ENCODE measurements around the gene PIM3.
"Not testable (repeated sequence)": the region's sequence is repeated elsewhere in the genome, so short reads cannot be mapped to it uniquely, and the experiment has no call there.

Gene PIM3

DNA sequence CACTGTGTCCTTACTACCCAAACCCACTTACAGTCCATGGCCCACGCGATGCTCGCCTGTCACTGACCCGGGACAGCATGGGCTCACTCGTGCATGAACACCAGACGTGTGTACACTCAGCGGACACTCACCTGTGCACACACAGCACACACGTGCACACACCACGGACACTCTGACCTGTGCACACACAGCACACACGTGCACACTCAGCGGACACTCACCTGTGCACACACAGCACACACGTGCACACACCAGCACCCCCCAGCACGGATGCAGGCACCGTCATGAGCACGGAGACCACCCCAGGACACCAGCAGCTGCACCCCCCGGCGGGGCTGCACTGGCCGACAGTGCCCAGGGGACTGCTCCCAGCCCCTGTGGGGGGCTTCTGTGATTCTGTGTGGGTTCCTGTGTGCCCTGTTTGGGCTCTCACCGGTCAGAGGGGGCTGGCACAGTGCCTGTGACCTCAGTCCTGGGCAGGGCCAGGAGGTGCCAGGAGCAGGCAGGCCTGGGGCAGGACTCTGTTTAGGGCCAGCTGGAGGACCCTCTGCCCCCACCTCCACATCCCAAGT, 21.9 kb upstream of the PIM3 start:
- in situ Hi-C loops (cut with MboI; ENCODE audit: low pct_unique_long_range_greater_than_20kb, low sequenced_read_pairs) = loop anchor here (10.0 kb wide), 1 partner anchor 266 kb away; the partner anchor contains the start of gene SELENOO
- DNase-seq = no peak

DNA sequence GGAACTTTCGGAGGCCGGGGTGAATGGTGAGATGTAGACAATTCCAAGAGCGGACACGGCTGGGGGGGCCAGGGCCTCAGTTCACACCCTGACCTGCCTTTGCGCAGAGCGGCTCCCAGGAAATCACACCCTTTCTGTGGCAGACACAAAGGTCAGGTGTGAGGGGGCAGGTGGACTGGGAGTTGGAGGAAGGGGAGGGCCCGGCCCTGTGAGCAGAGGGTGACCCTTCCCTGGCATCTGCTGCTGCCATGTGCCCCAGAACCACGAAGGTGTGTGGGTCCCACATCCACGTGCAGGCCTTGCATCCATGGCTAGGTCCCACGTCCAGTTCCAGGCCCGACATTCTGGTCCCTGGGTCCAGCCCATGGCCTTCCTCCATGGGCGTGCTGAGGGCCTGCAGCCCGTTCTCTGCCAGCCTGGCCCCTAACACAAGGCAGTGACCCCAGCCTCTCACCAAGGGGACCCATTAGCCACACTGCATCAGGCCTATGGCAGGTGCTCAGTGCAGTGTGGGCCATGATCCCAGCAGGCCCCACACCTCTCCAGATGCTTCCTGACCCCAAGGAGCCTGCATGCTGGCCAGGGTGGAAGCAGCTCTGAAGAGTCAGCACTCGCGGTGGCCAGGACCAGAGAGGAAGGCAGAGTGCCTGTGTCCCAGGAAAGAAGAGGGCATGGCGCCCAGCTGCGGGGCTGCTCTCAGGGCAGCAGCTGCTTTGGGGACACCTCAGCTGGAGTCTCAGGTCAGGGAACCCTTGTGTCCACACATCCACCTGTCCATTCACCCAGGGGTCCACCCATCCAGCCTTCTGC, 18.9 kb upstream of the PIM3 start:
- in situ Hi-C loops (cut with MboI; ENCODE audit: low pct_unique_long_range_greater_than_20kb, low sequenced_read_pairs) = no loop called here
- DNase-seq = no peak

DNA sequence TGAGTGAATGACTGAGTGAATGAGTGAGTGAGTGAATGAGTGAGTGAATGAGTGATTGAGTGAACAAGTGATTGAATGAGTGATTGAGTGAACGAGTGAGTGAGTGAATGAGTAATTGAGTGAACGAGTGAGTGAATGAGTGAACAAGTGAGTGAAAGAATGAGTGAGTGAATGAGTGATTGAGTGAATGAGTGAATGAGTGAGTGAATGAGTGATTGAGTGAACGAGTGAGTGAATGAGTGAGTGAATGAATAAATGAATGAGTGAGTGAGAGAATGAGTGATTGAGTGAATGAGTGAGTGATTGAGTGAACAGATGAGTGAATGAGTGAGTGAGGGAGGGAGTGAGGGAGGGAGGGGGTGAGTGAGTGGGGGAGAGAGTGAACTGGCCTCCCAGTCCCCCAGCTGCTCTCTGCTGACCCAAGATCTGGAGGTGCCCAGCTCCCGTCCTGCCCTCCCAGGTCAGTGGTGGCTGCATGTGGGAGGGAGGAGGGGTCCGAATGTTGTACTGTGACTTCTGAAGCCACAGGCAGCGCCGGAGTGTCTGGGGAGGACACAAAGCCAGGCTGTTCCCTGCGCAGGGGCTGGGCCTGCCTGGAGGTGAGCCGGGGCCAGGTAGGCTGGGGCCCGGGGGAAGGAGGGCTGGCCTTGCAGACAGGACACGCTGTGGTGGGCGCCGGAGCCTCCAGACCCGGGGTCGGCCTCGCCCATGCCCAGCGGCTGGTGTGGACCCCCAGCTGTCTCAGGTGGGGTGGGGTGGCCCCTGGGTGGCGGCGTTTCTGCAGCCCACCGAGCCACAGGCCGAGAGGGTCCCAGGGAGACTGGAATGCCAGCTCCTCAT, 17.8 kb upstream of the PIM3 start:
- in situ Hi-C loops (cut with MboI; ENCODE audit: low pct_unique_long_range_greater_than_20kb, low sequenced_read_pairs) = no loop called here
- DNase-seq = no peak

DNA sequence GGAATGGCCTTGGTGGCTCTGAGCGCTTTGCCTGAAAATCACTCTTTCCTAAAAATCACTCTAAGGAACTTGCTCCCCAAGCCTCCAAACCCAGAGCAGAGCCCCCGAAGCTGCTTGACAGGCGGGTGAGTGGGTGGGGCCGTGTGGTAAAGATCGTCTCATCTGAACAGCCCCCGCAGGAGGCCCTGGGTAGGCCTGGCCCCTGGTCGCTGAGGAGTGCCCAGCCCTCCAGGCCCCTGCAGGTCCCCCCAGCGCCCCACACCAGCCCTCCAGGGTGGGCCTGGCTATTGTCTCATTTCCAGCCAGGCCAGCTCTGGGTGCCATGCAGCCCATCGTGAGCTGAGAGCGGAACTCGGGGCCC, 17.2 kb upstream of the PIM3 start:
- in situ Hi-C loops (cut with MboI; ENCODE audit: low pct_unique_long_range_greater_than_20kb, low sequenced_read_pairs) = no loop called here
- no peak for DNase-seq

DNA sequence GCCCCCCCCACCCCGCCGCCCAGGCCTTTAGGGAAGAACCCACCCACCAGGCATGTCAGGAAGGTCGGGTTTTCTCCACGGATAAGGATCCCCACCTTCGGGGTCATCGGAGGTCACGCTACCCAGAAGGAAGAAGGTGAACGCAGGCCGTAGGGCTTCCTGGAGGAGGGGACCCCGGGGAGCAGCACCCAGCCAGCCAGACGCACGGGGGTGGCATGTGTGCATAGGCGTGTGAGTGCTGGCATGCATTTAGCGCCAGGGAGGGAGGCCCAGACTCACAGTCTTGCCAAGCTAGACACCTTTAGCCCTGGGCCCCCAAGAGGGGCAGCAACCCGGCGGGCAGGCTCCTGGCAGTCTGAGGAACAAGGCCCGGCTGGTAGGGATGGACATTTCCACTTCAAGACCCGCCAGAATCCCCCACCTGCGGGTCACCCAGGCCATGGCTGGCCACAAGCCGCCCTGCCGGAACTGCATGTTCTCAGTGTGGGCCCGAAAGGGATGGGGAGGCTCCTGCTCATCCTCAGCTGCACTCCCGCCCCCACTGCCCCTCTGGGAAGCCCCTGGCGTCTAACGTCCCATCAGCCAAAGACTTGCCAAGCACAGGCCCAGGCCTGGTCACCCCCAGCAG, 16.7 kb upstream of the PIM3 start:
- no peak for DNase-seq
- in situ Hi-C loops (cut with MboI; ENCODE audit: low pct_unique_long_range_greater_than_20kb, low sequenced_read_pairs) = no loop called here

DNA sequence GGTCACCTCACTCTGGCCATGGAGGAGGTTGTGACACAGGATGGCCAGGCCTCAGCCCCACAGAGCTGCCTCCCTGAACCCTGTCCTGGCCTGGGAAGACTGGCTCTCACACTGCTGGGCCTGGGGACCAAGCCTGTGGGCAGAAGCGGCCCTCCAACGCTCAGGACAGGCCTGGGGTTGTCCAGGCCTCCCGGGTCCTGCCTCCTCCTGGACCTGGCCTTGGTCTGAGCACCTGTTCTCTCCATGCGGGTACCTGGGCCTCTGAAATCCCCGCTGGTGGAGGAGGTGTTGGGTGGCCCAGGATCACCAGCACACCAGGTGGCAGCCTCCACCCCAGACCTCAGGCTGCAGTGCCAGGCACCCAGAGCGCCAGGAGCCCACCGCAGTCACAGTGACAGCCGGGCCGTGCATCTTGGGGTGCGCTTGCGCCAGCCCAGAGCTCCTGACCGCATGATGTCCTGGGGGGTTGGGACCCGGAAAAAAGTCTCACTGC, 16.1 kb upstream of the PIM3 start:
- in situ Hi-C loops (cut with MboI; ENCODE audit: low pct_unique_long_range_greater_than_20kb, low sequenced_read_pairs) = no loop called here

DNA sequence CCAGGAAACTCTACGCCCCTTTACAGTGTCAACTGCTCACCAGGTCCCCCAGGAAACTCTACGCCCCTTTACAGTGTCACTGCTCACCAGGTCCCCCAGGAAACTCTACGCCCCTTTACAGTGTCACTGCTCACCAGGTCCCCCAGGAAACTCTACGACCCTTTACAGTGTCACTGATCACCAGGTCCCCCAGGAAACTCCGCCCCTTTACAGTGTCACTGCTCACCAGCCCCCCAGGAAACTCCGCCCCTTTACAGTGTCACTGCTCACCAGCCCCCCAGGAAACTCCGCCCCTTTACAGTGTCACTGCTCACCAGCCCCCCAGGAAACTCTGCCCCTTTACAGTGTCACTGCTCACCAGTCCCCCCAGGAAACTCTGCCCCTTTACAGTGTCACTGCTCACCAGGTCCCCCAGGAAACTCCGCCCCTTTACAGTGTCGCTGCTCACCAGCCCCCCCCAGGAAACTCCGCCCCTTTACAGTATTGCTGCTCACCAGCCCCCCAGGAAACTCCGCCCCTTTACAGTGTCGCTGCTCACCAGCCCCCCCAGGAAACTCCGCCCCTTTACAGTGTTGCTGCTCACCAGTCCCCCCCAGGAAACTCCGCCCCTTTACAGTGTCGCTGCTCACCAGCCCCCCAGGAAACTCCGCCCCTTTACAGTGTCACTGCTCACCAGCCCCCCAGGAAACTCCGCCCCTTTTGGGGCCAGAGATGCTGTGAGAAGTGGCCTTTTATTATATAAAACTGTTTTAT, 15.4 kb upstream of the PIM3 start:
- in situ Hi-C loops (cut with MboI; ENCODE audit: low pct_unique_long_range_greater_than_20kb, low sequenced_read_pairs); DNase-seq: not testable (repeated sequence)

More for the DNA sequence above, 16.1 kb upstream of the PIM3 start:
- DNase-seq = no peak

DNA sequence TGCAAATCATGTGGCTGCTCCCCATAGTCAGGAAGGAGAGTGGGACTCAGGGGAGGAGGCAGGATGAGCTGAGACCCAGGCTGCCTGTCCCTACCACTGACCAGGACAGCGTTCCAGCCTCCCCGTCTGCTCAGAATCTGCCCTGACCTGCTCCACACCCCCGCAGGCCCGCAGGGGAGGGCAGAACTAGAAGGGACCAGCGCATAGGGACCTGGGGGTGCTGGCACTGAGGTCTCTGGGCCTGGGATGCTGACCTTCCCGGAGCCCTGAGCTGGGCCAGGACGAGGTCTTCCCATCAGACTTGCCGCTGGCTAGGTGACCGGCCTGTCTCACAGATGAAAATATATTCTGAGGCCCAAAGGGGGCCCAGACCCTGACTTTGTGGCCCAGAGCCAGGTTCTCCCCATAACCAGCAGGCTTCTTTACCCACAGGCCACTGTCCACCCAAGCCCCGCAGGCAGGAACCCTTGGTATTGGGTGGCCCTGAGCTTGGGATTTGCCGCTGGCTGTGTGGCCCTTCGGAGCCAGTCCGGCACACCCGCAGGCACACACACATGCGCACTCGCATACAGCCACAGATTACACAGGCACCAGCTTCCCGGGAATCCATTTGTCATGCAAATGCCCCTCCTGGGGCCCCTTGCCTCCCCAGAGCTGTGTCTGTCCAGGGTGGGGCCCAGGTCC, 13.8 kb upstream of the PIM3 start:
- in situ Hi-C loops (cut with MboI; ENCODE audit: low pct_unique_long_range_greater_than_20kb, low sequenced_read_pairs) = no loop called here
- DNase-seq = no peak

DNA sequence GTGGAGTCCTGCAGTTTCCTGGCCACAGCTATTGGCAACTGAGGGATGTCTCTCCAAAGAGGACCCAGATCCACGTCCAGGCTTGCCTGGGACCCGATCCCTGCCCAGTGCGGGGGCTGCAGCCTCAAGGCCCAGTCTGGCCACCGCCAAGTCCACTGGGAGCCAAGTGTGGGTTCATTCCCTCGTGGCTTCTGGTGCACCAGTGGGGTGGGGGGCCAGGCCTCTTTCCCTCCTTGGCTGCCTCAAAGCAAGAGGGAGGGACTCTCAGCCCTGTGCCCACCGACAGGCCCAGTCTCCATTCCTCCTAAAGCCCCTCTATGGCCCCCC, 13.3 kb upstream of the PIM3 start:
- in situ Hi-C loops (cut with MboI; ENCODE audit: low pct_unique_long_range_greater_than_20kb, low sequenced_read_pairs) = no loop called here

DNA sequence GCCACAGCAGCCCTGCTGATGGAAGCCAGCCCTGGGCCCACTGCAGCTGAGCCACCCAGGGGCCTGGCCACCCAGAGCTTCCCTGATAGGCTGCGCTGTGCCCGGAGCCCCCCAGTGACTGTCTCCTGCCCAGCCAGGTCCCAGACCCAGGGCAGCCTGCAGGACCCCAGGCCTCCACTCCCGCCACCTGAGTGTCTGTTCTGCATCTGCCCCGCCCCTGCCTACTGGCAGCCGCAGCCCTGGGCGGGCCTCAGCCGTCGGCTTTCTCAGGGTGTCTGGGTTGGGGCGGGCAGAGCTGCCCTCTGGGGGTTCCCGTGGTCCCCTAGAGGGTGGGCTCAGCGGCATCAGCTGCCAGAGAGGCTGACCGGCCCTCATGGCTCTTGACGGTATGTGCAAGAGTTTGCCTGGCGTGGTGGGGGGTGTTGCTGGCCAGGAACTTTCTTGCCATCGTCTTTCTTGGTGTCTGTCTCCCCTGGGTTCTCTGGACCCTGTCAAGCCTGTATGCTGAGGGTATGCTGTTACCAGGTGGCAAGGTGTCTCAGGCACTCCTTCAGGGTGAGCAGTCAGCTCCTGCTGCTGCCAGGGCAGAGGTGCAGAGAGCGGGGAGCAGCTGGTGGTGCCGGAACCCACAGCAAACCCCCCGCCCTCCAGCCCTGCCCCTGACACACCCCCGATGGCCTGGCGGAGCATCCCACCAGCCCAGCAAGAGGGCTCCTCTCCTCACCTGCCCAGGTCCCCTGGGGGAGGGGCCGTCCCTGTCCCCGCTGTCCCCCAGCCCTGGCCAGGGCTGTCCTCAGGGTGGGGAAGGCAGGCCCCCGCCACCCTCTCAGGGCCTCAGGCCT, 12.2 kb upstream of the PIM3 start:
- in situ Hi-C loops (cut with MboI; ENCODE audit: low pct_unique_long_range_greater_than_20kb, low sequenced_read_pairs) = no loop called here
- DNase-seq = no peak

More for the DNA sequence above, 13.3 kb upstream of the PIM3 start:
- DNase-seq = no peak

DNA sequence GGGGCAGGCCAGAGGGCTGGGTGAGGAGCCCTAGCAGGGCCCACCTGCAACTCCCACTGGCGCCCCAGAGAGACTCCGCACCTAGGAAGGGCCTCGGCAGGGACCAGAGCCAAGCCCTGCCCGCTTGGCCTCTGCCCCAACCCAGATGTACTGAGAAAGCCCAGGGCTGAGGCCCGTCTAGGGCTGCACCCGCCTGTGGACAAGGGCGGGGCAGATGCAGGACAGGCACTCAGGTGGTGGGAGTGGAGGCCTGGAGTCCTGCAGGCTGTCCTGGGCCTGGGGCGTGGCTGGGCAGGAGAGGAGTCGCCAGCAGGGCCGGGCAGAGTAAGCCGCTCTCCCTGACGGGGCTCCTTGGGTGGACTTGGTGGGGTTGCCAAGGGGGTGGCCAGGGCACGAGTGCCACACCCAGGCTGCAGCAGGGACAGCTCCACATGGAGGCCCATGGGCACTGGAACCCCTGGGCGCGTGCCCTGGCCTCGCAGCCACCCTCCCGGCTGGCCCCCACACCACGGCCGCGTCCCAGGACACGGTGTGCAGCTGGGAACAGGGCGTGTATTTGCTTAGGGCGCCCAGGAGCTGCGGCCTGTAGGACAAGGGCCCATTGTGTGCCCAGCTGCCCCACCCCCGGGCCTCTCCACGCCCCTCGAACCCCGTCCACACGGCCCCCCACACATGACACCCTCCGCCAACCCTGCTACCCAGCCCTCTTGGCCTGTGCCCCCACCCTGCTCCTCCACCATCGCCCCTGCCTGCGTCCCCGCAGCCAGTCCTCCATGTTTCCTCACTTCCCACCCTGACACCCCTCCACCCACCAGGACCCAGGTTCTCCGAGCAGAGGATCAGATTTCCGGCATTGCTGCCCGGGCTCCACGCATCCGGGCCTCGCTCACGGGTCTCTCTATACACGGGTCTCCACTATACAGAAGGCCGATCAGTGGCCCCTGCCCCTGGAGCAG, 11.3 kb upstream of the PIM3 start:
- DNase-seq = no peak
- in situ Hi-C loops (cut with MboI; ENCODE audit: low pct_unique_long_range_greater_than_20kb, low sequenced_read_pairs) = no loop called here

DNA sequence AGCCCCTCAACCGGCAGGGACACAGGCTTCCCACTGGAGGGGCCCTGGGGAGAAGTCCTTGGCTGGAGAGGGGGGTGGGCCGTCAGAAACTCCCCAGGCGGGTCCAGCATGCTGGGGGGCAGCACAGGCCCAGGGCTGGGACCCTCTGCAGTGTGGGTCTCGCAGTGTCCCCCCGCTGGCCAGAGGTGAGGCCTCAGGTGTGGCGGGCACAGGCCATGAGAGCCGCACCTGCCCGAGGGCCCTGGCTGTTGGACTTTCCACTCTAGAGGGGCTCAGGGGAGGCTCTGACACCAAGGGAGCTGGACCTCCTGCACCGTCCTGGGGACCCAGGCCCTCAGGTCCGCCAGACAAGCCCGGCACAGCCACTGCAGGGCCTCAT, 10.7 kb upstream of the PIM3 start:
- no peak for DNase-seq
- in situ Hi-C loops (cut with MboI; ENCODE audit: low pct_unique_long_range_greater_than_20kb, low sequenced_read_pairs) = no loop called here

DNA sequence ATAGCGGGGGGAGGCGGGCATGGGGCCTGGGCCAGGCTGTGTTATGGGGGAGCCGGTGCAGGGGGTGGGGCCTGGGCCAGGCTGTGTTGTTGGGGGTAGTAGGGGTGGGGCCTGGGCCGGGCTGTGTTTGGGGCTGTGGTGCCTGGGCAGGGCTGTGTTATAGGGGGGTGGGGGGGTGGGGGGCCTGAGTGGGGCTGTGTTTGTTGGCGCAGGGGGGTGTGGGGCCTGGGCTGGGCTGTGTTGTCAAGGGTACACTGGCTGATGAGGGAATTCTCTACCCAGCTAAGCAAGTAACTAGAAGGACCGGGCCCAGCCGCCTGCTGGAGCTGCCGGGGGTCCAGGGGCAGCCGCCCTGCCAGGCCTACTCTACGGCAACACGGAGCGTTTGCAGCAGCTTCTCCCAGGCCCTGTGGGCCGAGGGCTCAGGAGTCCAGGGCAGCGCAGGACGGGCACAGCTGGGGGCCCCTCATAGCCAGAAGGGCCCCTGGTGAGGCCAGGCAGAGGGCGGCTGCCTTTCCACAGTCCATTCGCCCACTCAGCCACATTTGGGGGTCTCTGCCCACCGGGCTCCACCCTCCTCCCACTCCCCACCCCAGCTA, 10.1 kb upstream of the PIM3 start:
- DNase-seq = no peak
- in situ Hi-C loops (cut with MboI; ENCODE audit: low pct_unique_long_range_greater_than_20kb, low sequenced_read_pairs) = no loop called here

DNA sequence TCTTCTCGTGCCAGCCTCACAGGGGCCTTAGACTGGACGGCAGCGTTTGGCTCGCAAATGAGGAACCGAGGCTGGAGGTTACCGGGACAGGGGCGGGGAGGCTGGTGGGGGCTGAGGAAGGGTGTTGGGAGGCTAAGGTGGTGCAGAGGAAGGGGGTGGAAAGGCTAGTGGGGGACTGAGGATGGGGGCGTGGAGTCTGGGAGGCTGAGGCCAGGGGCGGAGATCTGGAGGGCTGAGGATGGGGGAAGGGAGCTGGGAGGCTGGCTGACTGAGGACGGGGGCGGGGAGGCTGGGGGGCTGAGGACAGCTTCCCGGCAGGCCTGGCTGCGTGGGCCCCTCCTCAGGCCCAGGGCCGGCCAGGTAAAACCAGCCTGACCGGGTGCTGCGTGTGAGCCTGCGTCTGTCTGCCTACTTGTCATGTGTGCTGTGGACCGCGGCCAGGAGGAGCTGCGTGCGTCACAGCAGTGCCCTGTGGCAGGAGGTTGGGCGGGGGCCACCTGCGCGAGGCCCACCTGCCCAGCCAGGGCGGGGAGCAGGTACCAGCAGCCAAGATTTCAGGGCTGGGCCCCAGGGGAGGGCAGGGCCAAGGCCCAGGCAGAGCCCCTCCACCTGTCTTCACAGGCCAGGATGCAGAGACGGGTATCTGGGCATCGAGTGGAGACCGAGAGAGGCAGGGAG, 9.4 kb upstream of the PIM3 start:
- no peak for DNase-seq
- in situ Hi-C loops (cut with MboI; ENCODE audit: low pct_unique_long_range_greater_than_20kb, low sequenced_read_pairs) = no loop called here

DNA sequence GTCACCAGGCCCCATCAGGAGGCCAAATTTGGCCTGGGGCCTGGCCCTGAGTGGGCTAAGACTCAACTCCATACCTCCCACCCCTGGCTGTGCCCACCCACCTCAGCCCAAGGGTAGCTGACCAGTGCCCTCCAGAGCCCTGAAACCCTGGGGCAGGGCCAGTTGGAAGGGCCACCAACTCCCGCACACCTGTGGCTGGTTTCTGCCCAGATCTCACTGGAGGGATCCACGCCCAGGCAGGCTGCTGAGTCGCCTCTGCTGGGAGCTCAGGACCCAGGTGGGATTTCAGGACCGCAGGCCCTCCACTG, 8.9 kb upstream of the PIM3 start:
- no peak for DNase-seq
- in situ Hi-C loops (cut with MboI; ENCODE audit: low pct_unique_long_range_greater_than_20kb, low sequenced_read_pairs) = no loop called here

Measured in KBM-7 (cell line).